ENCODE measurements around the gene DSC3. TPM values are rescaled to one million over a fixed set of nuclear protein-coding genes. Genes with fewer than 3 reads are reported as not detected.

Gene DSC3
- total RNA-seq = 0.61 and 1.3 TPM in 2 replicates

DNA sequence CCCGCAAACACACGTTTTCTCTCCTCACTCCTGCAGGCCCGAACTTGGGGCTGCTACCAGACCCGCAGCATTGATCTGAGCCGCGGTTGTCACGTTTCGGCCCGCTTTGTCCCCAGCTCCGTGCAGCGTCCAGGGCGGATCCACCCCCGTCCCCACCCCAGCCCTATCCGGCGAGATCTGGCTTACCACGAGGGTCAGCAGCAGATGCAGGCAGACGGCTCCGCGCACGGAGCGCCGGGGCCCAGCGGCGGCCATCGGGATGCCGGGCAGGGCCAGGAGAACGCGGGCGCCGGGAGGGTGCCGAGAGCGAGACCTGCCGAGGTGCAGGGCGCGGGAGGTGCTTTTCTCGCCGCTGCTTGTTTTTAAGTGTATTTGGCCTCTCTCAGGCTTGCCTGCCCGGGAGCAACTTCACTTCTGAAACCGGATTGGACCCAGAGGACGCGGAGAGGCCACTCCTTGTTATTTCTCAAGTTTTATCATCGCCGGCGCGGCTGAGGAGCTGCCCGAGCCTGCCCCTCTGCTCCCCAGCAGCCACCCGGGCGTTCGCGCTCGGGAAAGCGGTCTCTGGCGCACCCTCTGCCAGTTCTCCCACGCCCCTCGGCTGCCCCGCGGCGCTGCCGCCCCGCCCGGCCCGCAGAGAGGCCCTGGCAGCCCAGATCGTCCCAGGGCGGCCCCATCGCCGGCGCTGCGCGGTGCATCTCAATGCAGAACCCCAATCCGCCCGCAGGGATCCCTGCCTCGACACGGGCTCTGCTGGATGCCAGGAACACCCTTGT, at the start of gene DSC3:
DSC3 (minus strand) TSS at position 337 of the 776 bp plus-strand sequence; CDS start at position 255, 82 bp downstream.

Other genes with a start within 250 kb of the DSC3 start
- gene DSC2, start 59.7 kb upstream of the DSC3 start, total RNA-seq = under 0.01 and 0.32 TPM in 2 replicates
- not detected in 2 replicates for gene DSC1, start 120.1 kb upstream of the DSC3 start, total RNA-seq